Activated naive CD8-positive, alpha-beta T cell treated with anti-CD3 and anti-CD28 coated beads for 36 hours (primary cell): ENCODE measurements around the gene RHOU. TPM values are rescaled to one million over a fixed set of nuclear protein-coding genes. Genes with fewer than 3 reads are reported as not detected.

ENCODE experiments used
- DNase-seq: peaks from one replicate; pipeline ENCODE4 v3.0.0; 2021
- H3K27ac Mint-ChIP-seq: one replicate; pipeline ENCODE4 v1.8.0; 2022; ENCODE audit warnings: mild to moderate bottlenecking, moderate library complexity, mixed read lengths
- H3K27me3 Mint-ChIP-seq: one replicate; pipeline ENCODE4 v1.8.0; 2022; ENCODE audit warnings: mild to moderate bottlenecking, mixed read lengths
- H3K36me3 Mint-ChIP-seq: one replicate; pipeline ENCODE4 v1.8.0; 2021; ENCODE audit warnings: mild to moderate bottlenecking, mixed read lengths
- H3K4me1 Mint-ChIP-seq: one replicate; pipeline ENCODE4 v1.8.0; 2021; ENCODE audit warnings: mixed read lengths
- H3K4me3 Mint-ChIP-seq: one replicate; pipeline ENCODE4 v1.8.0; 2022; ENCODE audit warnings: mild to moderate bottlenecking, moderate library complexity, mixed read lengths
- H3K9me3 Mint-ChIP-seq: one replicate; pipeline ENCODE4 v1.8.0; 2022; ENCODE audit warnings: mixed read lengths
- total RNA-seq, 2 experiments: library from RNA; stranded (reverse); gene quantifications; one replicate each; pipeline ENCODE4 v1.2.3, GENCODE V29; 2021

The RHOU gene
- total RNA-seq, 2 experiments from 2014 or later, result 1.0 to 1.3 TPM

DNA sequence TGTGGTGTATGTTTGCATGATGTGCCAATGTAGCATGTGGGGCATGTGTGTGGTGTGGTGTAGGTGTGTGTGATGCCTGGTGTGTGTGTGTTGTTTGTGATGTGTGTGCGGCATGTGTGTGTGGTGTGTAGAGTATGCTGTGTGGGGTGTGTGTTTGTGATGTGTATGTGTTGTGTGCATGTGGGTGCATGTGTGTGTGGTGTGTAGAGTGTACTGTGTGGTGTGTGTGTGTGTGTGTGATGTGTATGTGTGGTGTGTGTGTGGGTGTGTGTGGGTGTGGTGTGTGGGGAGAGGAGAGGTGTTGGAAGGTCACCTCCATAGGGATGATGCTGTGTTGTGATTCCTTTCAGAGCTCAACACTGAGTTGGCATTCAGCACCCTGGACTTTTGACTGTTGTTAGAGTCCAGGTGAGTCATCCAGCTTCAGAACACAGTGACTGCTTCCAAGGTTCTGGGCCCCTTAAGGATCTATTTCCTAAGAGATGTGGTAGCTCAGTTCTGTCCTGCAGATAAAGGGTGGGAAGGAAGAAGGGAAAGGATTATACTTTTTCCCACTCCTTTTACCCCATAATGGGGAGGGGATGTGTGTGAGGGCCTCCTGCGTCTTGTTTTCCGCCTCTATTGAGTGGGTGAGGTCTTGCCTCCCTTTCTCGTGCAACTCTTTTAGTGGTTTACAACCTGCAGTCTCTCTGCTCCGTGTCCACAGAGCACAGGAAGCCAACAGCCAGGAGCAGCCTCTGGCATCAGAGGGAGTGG lies 47.6 kb downstream of the RHOU start:
- no peak for DNase-seq
- no peaks in the 10 kb centered on the region for H3K27me3 Mint-ChIP-seq
- H3K27ac Mint-ChIP-seq, result no peak overlapping the region
- no peak overlapping the region for H3K4me3 Mint-ChIP-seq
- H3K9me3 Mint-ChIP-seq, result no peaks in the 10 kb centered on the region
- no peaks in the 10 kb centered on the region for H3K36me3 Mint-ChIP-seq
- H3K4me1 Mint-ChIP-seq, result no peaks in the 10 kb centered on the region

DNA sequence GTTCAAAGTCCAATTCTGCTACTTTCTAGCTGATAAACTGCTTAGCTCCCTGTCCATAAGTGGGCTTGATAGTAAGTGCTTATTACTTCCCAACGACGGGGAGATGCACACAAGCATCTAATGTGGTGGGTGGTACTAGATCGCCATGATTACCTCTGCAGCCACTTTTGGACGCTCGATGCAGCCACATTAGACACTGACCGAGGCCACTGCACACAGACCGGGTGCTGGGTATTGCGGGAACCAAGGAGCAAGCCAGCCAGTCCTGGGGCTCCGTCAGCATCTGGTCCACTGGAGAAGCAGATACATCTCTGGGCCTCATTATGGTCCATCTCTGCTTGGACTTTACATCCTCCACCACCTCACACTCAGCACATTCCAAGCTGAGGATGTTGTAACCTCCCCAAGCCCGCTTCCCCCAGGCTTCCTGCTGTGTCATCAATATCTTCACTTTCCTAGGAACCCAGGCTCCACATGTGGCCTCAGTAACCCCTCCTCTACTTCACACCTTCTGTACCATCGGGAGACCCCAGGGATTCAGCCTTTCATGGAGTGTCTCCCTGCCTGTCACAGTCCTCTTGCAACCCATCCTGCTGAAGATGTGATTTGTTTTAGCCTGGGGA lies 48.2 kb downstream of the RHOU start:
- Mint-ChIP-seq H3K4me3 (no peak overlapping the region), H3K36me3 (no peaks in the 10 kb centered on the region), H3K9me3 (no peaks in the 10 kb centered on the region), H3K27ac (no peak overlapping the region), H3K27me3 (no peaks in the 10 kb centered on the region), H3K4me1 (no peaks in the 10 kb centered on the region)
- no peak for DNase-seq

DNA sequence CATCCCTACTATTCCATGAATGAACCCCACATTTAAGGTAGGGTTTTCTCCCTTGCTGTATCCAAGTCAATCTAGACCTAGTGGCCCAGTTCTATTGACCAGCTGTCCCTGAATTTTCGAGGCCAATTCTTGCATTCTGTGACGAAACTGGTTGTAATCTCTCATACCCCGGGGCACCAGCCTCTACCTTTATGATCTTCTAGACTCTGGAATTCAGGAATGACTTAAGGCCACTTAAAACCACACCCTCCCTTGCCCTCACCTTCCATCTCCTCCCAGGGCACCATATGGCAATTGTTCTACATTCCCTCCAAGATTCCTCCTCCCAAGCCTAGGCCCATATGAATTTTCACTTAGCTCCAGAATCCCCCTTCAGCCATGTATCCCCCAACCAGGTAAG lies 48.9 kb downstream of the RHOU start:
- Mint-ChIP-seq H3K36me3 (no peaks in the 10 kb centered on the region), H3K4me1 (no peaks in the 10 kb centered on the region), H3K27me3 (no peaks in the 10 kb centered on the region), H3K27ac (no peak overlapping the region), H3K4me3 (no peak overlapping the region), H3K9me3 (no peaks in the 10 kb centered on the region)
- DNase-seq, result no peak

DNA sequence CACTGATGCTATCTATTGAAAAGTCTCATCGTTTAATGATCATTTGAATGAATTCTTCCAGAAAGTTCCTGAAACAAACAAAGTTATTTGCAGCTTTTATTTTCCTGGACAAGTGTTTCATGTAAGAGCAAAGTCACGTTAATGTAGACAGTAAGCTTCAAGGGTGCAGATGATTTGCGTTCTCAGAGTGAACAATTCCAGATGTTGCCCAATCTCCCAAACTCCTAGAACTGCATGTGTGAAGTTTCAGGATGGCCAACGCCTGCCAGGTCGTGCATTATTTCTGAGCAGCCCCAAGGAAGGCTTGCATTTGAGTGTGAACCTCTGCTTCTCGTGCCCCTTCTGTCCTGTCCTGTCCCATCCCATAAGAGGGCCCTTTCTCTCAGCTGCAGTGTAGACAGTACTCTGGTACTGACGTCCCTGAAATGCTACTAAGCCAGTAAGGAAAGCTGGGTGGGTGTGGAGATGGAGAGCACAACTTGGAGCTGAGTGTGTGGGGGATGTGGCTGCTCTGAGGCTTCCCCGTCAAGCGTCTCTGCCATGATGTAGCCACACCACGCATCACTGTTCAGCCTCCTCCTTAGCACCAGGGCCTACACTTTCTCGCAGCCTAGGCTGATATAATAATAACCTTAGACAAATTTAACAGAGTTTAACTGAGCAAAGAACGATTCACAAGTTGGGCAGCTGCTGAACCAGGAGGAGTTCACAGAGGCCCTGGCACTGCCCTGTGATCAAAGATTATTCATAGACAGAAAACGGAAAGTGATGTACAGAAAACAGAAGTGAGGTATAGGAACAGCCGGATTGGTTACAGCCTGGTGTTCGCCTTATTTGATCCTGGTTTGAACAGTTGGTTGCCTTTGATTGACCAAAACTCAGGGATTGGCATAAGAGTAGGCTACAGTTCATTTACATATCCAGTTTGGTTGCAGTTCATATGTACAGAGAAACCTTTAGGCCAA lies 50.4 kb downstream of the RHOU start:
- Mint-ChIP-seq H3K9me3 (no peaks in the 10 kb centered on the region), H3K27ac (no peak overlapping the region), H3K36me3 (no peaks in the 10 kb centered on the region), H3K27me3 (no peaks in the 10 kb centered on the region), H3K4me1 (peaks cover 3% of the 10 kb centered on the region), H3K4me3 (no peak overlapping the region)
- no peak for DNase-seq

DNA sequence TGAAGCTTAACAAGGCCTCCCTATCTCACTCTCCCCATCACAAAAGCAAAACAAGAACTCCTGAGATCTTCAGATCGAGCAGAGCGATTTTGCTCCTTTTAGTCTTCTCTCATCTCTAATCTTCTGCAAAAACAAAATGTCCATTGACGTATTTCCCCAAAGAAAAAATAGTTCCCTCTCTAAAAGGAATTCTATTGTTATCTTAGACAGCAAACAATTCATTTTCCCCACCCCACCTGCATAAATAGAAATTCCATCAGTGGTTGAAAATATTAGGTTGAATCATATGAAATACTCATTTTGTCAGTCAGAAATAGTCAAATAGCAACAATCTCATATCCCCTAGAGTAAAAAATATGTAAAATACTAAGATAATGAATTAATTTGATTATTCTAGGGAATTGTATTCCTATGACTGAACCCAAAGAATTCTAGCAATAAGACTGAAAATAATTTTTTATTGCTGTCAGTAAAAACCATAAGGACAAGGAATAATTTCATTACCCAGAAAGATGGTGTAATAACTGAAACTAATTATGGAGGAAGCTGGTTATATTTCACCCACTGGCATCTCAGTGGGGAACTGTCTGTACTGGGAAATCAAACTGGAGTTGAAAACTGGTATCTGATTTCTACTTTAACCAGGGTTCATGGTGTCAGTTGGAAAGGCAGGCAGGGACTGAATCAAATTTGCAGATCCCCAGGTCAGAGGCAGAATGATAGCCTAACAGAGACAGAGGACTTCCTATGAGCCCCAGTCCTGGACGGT lies 51.3 kb downstream of the RHOU start:
- H3K9me3 Mint-ChIP-seq, result no peaks in the 10 kb centered on the region
- H3K4me3 Mint-ChIP-seq, result no peak overlapping the region

DNA sequence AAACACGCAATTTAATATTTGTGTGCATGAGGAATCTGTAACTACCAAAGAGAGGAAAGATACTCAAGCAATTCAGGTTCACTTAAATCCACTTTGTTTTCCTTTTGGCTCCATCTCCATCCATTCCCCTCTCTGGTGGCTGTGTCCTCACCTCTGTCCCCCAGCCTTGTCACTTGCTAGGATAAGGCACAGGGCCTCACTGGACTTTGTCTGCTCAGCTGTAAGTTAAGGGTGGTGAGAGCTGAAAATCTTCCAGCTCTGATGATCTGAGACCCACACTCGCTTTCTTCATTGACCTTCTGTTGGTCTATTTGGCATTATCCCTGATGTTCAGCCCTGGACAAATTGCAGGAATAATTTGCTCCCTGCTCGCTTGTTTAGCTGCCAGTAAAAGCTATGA lies 56.5 kb downstream of the RHOU start:
- DNase-seq, result no peak
- no peak overlapping the region for H3K4me3 Mint-ChIP-seq
- peaks cover 11% of the 10 kb centered on the region for H3K4me1 Mint-ChIP-seq
- H3K27ac Mint-ChIP-seq, result no peak overlapping the region
- H3K9me3 Mint-ChIP-seq, result no peaks in the 10 kb centered on the region
- no peaks in the 10 kb centered on the region for H3K36me3 Mint-ChIP-seq
- no peaks in the 10 kb centered on the region for H3K27me3 Mint-ChIP-seq

More for the DNA sequence above, 51.3 kb downstream of the RHOU start:
- Mint-ChIP-seq H3K36me3 (no peaks in the 10 kb centered on the region), H3K27ac (no peak overlapping the region), H3K27me3 (no peaks in the 10 kb centered on the region), H3K4me1 (peaks cover 7% of the 10 kb centered on the region)
- DNase-seq, result no peak

DNA sequence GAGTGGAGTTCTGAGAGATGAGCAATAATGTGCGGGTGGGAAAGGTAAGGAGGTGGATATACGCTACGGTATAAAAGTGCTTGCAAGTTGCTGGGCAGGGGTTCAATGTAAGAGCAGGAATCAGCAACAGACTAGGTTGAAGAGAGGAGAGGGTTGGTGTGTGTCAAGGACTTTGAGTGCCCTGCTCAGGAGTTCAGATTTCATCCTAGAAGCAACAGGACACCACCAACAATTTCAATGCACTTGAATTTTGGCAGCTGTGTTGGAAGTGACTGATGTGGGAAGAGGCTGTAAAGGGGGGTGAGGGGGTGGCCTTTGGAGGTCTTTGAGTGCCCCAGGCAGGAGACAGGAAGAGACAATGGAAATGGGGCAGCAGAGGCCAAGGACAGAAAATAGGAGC lies 57.3 kb downstream of the RHOU start:
- H3K4me1 Mint-ChIP-seq, result peaks cover 11% of the 10 kb centered on the region
- no peaks in the 10 kb centered on the region for H3K36me3 Mint-ChIP-seq
- H3K27ac Mint-ChIP-seq, result no peak overlapping the region
- no peaks in the 10 kb centered on the region for H3K27me3 Mint-ChIP-seq
- peaks cover 1% of the 10 kb centered on the region for H3K9me3 Mint-ChIP-seq
- H3K4me3 Mint-ChIP-seq, result no peak overlapping the region
- DNase-seq, result no peak

DNA sequence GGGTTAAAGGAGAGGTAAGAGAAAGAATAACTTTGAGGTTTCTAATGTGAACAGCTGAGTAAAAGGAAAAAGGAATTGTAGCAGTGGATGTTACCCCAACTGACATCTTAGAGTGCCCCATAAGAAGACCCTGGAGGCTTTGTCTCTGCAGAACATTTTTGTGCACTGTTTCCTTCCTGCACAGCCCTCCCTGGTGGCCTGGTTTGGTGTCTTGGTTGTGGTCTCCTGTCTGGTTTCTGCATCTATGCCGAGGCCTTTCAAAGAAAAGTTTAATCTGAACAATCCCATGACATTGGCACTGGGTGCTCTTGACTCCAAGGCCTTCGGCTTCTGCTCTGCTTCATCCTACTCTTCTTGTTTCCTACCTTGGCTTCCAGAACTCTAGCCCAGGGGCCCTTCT lies 57.8 kb downstream of the RHOU start:
- Mint-ChIP-seq H3K4me1 (peaks cover 11% of the 10 kb centered on the region), H3K27ac (no peak overlapping the region), H3K9me3 (peaks cover 1% of the 10 kb centered on the region), H3K4me3 (no peak overlapping the region), H3K36me3 (no peaks in the 10 kb centered on the region), H3K27me3 (no peaks in the 10 kb centered on the region)
- DNase-seq, result peak; percentile 14

DNA sequence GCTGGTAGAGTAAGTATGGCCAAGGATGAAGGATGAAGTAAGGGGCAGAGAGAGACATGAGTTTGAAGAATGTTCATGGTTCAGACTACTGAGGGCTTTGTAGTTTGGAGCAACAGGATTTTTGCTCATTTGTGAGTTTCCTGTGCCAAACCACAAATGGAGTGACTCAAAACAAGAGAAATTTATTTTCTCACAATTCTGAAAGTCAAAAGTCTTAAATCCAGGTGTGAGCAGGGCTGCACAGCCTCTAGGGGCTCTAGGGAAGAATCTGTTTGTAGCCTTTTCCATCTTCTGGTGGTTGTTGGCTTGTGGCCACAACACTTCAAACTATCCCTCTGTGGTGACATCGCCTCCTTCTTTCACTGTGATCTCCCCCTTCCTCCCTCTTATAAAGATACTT lies 58.9 kb downstream of the RHOU start:
- no peaks in the 10 kb centered on the region for H3K27me3 Mint-ChIP-seq
- no peaks in the 10 kb centered on the region for H3K36me3 Mint-ChIP-seq
- H3K27ac Mint-ChIP-seq, result no peak overlapping the region
- no peak overlapping the region for H3K4me3 Mint-ChIP-seq
- peaks cover 3% of the 10 kb centered on the region for H3K9me3 Mint-ChIP-seq
- DNase-seq, result peak; percentile 53
- peaks cover 11% of the 10 kb centered on the region for H3K4me1 Mint-ChIP-seq

DNA sequence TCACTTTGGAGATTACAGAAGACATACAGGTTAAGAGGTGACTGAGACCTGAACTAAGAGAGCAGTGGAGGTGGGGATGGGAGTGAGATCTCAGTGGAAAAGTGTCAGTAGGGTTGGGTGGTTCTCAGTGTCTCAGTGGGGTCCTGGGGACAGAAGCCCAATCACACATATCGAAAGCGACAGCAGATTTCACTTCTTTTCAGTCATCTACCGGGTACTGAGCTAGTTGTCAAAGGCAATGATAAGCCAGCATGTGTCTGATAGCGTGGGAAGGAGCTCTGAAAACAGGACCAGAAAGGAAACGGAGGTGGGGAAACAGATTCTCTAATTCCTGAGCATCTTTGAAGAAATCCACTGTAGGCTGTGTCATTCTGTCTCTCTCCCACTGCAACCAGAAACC lies 59.5 kb downstream of the RHOU start:
- DNase-seq, result peak; percentile 33
- Mint-ChIP-seq H3K4me1 (peaks cover 11% of the 10 kb centered on the region), H3K36me3 (no peaks in the 10 kb centered on the region), H3K27me3 (no peaks in the 10 kb centered on the region), H3K27ac (no peak overlapping the region), H3K4me3 (no peak overlapping the region), H3K9me3 (peaks cover 3% of the 10 kb centered on the region)

DNA sequence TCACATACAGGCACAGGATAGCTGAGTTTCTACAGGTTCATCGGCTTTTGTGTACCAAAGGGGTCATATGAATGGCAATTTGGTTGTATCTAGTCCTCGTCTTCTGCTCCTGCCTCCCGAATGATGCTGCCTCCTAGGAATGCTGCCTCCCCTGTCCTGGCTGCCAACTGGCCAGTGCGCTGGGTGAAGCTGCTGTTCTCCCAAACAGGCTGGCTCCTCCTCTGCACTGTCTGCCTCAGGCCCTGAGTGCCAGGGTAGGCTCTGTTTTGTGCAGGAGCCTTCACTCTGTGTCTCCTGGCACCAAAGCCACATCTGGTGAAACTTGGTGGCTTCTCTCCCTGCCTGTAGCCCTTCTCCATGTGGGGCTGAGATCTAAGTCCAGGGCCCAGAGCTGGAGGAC lies 60.3 kb downstream of the RHOU start:
- Mint-ChIP-seq H3K36me3 (no peaks in the 10 kb centered on the region), H3K27ac (peak overlapping the region; percentile 3), H3K9me3 (peaks cover 7% of the 10 kb centered on the region), H3K4me3 (no peak overlapping the region), H3K27me3 (no peaks in the 10 kb centered on the region), H3K4me1 (peaks cover 11% of the 10 kb centered on the region)
- no peak for DNase-seq

Other genes with a start within 250 kb of the RHOU start
- 100 to 1,000 TPM; 119 to 125 TPM for gene RNF187, start 248.1 kb upstream of the RHOU start, total RNA-seq